HCT116 (cell line): Measurements from ENCODE around the gene INS. TPM values are rescaled to one million over a fixed set of nuclear protein-coding genes. Genes with fewer than 3 reads are reported as not detected.

ENCODE experiments used
- ATAC-seq: fragments of 200-7000 bp; cut with Tn5 transposase; 2 replicates; pipeline ENCODE4 v1.9.1; 2020; ENCODE audit warnings: mild to moderate bottlenecking, moderate library complexity
- BruUV-seq: library from RNA; stranded (reverse); fragments of 400-500 nt; replicated peaks from 2 replicates; lab custom pipeline; 2021; lab: Mats Ljungman, UMichigan
- CTCF ChIA-PET: fragments of 300-600 bp; sonication (Branson Sonifier 250); formaldehyde crosslinking; loops from one replicate; lab custom pipeline; 2021; ENCODE audit warnings: antibody characterized with exemption; lab: Charles Lee
- POLR2A ChIA-PET: fragments of 300-600, 350-600 bp; sonication (Branson Sonifier 250); formaldehyde crosslinking; loops from one replicate; lab custom pipeline; 2021; ENCODE audit warnings: antibody characterized with exemption; lab: Charles Lee
- RAD21 ChIA-PET, 2 experiments: fragments of 300-600 bp; sonication (Branson Sonifier 250); formaldehyde crosslinking; loops; one replicate each; lab custom pipeline; 2023; ENCODE audit warnings: low total read pairs in 2 of 2; ENCODE audit not compliant: uncharacterized antibody in 2 of 2, unreplicated experiment in 2 of 2, low non-redundant PET in 1 of 2; lab: Charles Lee
- DNase-seq: peaks from one replicate; pipeline ENCODE4 v3.0.0-alpha.2; 2010; ENCODE audit warnings: low read depth, low spot score
- H2AFZ ChIP-seq: fragments of 200-600 bp; shearing (Covaris generic), sonication (generic); 2 replicates; pipeline ENCODE4 v1.6.1; 2017; ENCODE audit warnings: low read depth, mixed run types, mixed read lengths, antibody characterized with exemption, low read length; ENCODE audit not compliant: poor library complexity, severe bottlenecking
- H3K27ac ChIP-seq: 2 replicates; pipeline ENCODE4 v1.5.1; 2012; ENCODE audit warnings: low read depth, low read length
- H3K27me3 ChIP-seq: fragments of 200-600 bp; sonication (generic); 2 replicates; pipeline ENCODE4 v1.6.1; 2016; ENCODE audit warnings: mixed run types, low read length, mixed read lengths; ENCODE audit not compliant: insufficient read depth
- H3K36me3 ChIP-seq, 2 experiments: fragments of 200-500 bp in 1 of 2; fragments of 200-600 bp in 1 of 2; sonication (Bioruptor generic) in 1 of 2; sonication (generic) in 1 of 2; 2 replicates each; pipeline versions ENCODE4 v1.5.1 to v1.6.1; 2014 to 2016; ENCODE audit warnings: low read length in 2 of 2, inconsistent platforms in 1 of 2, mixed read lengths in 1 of 2, mixed run types in 1 of 2; ENCODE audit not compliant: insufficient read depth in 2 of 2, control insufficient read depth in 1 of 2
- H3K4me1 ChIP-seq, 2 experiments: fragments of 200-600 bp in 1 of 2; sonication (generic) in 1 of 2; 2 replicates each; pipeline versions ENCODE4 v1.5.1 to v1.6.1; 2012 to 2017; ENCODE audit warnings: low read length in 2 of 2, inconsistent platforms in 1 of 2, mild to moderate bottlenecking in 1 of 2, mixed read lengths in 1 of 2, mixed run types in 1 of 2, moderate library complexity in 1 of 2; ENCODE audit not compliant: insufficient read depth in 2 of 2, control insufficient read depth in 1 of 2
- H3K4me2 ChIP-seq: fragments of 200-600 bp; sonication (generic); 2 replicates; pipeline ENCODE4 v1.6.1; 2017; ENCODE audit warnings: mixed run types, low read length, mixed read lengths
- H3K4me3 ChIP-seq, 2 experiments: fragments of 200-600 bp in 1 of 2; sonication (generic) in 1 of 2; replicated peaks in 1 of 2; 2 replicates each; pipeline ENCODE4 v1.5.1; 2011 to 2016; ENCODE audit warnings: low read length in 2 of 2, control low read depth in 1 of 2, low read depth in 1 of 2, mild to moderate bottlenecking in 1 of 2, mixed read lengths in 1 of 2, mixed run types in 1 of 2
- H3K79me2 ChIP-seq: fragments of 200-600 bp; sonication (generic); 2 replicates; pipeline ENCODE4 v1.6.1; 2017; ENCODE audit warnings: mild to moderate bottlenecking, mixed run types, low read length, moderate library complexity, mixed read lengths; ENCODE audit not compliant: insufficient read depth
- H3K9ac ChIP-seq: fragments of 200-600 bp; sonication (generic); 2 replicates; pipeline ENCODE4 v1.6.1; 2016; ENCODE audit warnings: low read length, mixed read lengths
- H3K9me2 ChIP-seq: fragments of 200-600 bp; sonication (generic), shearing (Covaris generic); 2 replicates; pipeline ENCODE4 v1.6.1; 2017; ENCODE audit warnings: mixed run types, mild to moderate bottlenecking, moderate library complexity; ENCODE audit not compliant: insufficient read depth
- H3K9me3 ChIP-seq, 2 experiments: fragments of 200-500 bp in 1 of 2; fragments of 200-600 bp in 1 of 2; sonication (Bioruptor generic) in 1 of 2; sonication (generic) in 1 of 2; 2 replicates each; pipeline ENCODE4 v1.6.1; 2014 to 2017; ENCODE audit warnings: low read length in 2 of 2, mixed read lengths in 2 of 2, inconsistent platforms in 1 of 2, low read depth in 1 of 2, mild to moderate bottlenecking in 1 of 2, mixed run types in 1 of 2, moderate library complexity in 1 of 2; ENCODE audit not compliant: control insufficient read depth in 1 of 2, insufficient read depth in 1 of 2
- H4K20me1 ChIP-seq: fragments of 200-600 bp; sonication (generic), shearing (Covaris generic); 2 replicates; pipeline ENCODE4 v1.6.1; 2017; ENCODE audit warnings: mixed run types, mild to moderate bottlenecking, moderate library complexity; ENCODE audit not compliant: insufficient read depth
- ELF1 ChIP-seq: IDR thresholded peaks from 2 replicates; pipeline ENCODE4 v1.6.1; 2012; ENCODE audit warnings: low read depth, borderline replicate concordance
- EZH2 ChIP-seq: fragments of 200-600 bp; sonication (generic); IDR thresholded peaks from 2 replicates; pipeline ENCODE4 v1.6.1; 2017; ENCODE audit warnings: antibody characterized with exemption, mixed run types
- EZH2phosphoT487 ChIP-seq: fragments of 200-600 bp; IDR thresholded peaks from 2 replicates; pipeline ENCODE4 v1.6.1; 2018; ENCODE audit warnings: antibody characterized with exemption, borderline replicate concordance
- FOSL1 ChIP-seq: IDR thresholded peaks from 2 replicates; pipeline ENCODE4 v1.6.1; 2012; ENCODE audit warnings: low read depth
- JUND ChIP-seq: IDR thresholded peaks from 2 replicates; pipeline ENCODE4 v1.6.1; 2012
- MAX ChIP-seq: IDR thresholded peaks from 2 replicates; pipeline ENCODE4 v1.6.1; 2012
- POLR2A ChIP-seq: IDR thresholded peaks from 2 replicates; pipeline ENCODE4 v1.7.0; 2011; ENCODE audit warnings: borderline replicate concordance; ENCODE audit not compliant: insufficient read depth, insufficient read length; ENCODE audit errors: extremely low read depth
- RAD21 ChIP-seq: IDR thresholded peaks from 2 replicates; pipeline ENCODE4 v1.6.1; 2012; ENCODE audit warnings: low read depth, mild to moderate bottlenecking
- SP1 ChIP-seq: IDR thresholded peaks from 2 replicates; pipeline ENCODE4 v1.6.1; 2012; ENCODE audit warnings: low read depth
- SRF ChIP-seq: IDR thresholded peaks from 2 replicates; pipeline ENCODE4 v1.6.1; 2012; ENCODE audit warnings: low read depth
- YY1 ChIP-seq: IDR thresholded peaks from 2 replicates; pipeline ENCODE4 v1.6.1; 2011; ENCODE audit warnings: low read length, low read depth, moderate library complexity, mild to moderate bottlenecking; ENCODE audit not compliant: insufficient replicate concordance; ENCODE audit errors: extremely low read depth
- ZFX ChIP-seq: fragments of 450-650 bp; IDR thresholded peaks from 2 replicates; pipeline ENCODE4 v1.6.1; 2017
- ZNF274 ChIP-seq: fragments of 200-500 bp; sonication (Bioruptor generic); IDR thresholded peaks from 2 replicates; pipeline ENCODE4 v1.6.1; 2014; ENCODE audit warnings: mild to moderate bottlenecking, low read depth, low read length, inconsistent platforms
- intact Hi-C: fragments of 100-400 bp; cut with micrococcal nuclease; formaldehyde crosslinking; loops from 2 replicates; pipeline ENCODE4 v1.10.0; 2022
- total RNA-seq: library from RNA; stranded (reverse); gene quantifications from one replicate; pipeline ENCODE4 v1.2.1, GENCODE V29; 2021; ENCODE audit not compliant: unreplicated experiment
- TF ChIP-seq, protein P1 (sequence below), 3 experiments: fragments of 200-600 bp in 1 of 3; sonication (generic) in 1 of 3; IDR thresholded peaks in 2 of 3; conservative IDR thresholded peaks in 1 of 3; 2 replicates each; pipeline ENCODE4 v1.5.1; 2012 to 2017; ENCODE audit warnings: low read depth in 2 of 3, low read length in 2 of 3, antibody characterized with exemption in 1 of 3, borderline replicate concordance in 1 of 3, control low read depth in 1 of 3, mild to moderate bottlenecking in 1 of 3, mixed read lengths in 1 of 3, mixed run types in 1 of 3, moderate library complexity in 1 of 3; ENCODE audit not compliant: insufficient read depth in 1 of 3

Gene INS
- total RNA-seq, 1 experiment from 2014 or later = 0.44 TPM

DNA sequence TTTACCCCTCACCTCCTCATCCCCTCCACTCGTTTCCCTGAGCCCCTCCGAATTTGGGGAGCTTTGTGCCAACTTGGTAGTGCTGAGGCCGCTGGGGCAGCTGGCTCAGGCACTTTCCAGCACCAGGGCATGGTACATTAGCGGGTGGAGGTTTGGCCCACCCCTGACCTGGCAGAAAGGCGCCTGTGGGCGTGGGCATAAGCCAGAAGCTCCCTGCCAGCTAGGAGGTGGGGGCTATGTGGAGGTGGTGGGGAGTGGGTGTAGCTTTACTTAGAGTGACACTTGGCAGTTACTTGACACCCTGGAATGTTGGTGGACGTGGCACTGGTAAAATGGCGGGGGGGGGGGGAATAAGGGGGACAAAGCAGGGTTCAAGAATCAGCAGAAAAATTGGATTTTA lies 11.5 kb downstream of the INS start:
- Histone ChIP-seq H3K4me2 (no peak overlapping the region), H3K27me3 (no peaks in the 10 kb centered on the region; the same call in 1 of the 2 replicates), H3K4me1 (peaks cover 0 to 4% of the 10 kb centered on the region in 2 experiments; a peak in 1 of 4 replicates), H3K36me3 (no peaks in the 10 kb centered on the region), H4K20me1 (no peaks in the 10 kb centered on the region), H3K4me3 (no peak overlapping the region), H3K79me2 (no peaks in the 10 kb centered on the region), H2AFZ (no peak overlapping the region), H3K9ac (no peak overlapping the region), H3K9me2 (no peaks in the 10 kb centered on the region), H3K9me3 (no peaks in the 10 kb centered on the region), H3K27ac (no peak overlapping the region)
- BruUV-seq = no TSS peak
- DNase-seq = no peak
- ChIA-PET POLR2A (interaction anchor here (1.0 to 2.9 kb wide), 3 partner anchors 13 to 267 kb away, joined by 3 to 14 read pairs (median 3); no protein-coding TSS in a partner anchor), CTCF (interaction anchor here (0.6 to 11.5 kb wide), 15 partner anchors 7 to 496 kb away, joined by 3 to 351 read pairs (median 27); partner anchors contain the start of genes MRPL23 and SYT8), RAD21 (interaction anchor here (0.9 to 4.5 kb wide), 4 partner anchors 111 to 497 kb away, joined by 5 to 55 read pairs (median 38); no protein-coding TSS in a partner anchor)
- no peak for ATAC-seq
- TF ChIP-seq SRF (no peak), FOSL1 (no peak), MAX (no peak), POLR2A (no peak), SP1 (no peak), ELF1 (no peak), YY1 (no peak), ZFX (no peak), JUND (no peak), RAD21 (no peak), EZH2 (no peak), EZH2phosphoT487 (no peak), ZNF274 (no peak)
- TF ChIP-seq, protein P1, sequence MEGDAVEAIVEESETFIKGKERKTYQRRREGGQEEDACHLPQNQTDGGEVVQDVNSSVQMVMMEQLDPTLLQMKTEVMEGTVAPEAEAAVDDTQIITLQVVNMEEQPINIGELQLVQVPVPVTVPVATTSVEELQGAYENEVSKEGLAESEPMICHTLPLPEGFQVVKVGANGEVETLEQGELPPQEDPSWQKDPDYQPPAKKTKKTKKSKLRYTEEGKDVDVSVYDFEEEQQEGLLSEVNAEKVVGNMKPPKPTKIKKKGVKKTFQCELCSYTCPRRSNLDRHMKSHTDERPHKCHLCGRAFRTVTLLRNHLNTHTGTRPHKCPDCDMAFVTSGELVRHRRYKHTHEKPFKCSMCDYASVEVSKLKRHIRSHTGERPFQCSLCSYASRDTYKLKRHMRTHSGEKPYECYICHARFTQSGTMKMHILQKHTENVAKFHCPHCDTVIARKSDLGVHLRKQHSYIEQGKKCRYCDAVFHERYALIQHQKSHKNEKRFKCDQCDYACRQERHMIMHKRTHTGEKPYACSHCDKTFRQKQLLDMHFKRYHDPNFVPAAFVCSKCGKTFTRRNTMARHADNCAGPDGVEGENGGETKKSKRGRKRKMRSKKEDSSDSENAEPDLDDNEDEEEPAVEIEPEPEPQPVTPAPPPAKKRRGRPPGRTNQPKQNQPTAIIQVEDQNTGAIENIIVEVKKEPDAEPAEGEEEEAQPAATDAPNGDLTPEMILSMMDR (IDR thresholded peaks at IDR 0.05 in 2 of 3, conservative IDR thresholded peaks at IDR 0.05 in 1 of 3; ENCODE audit: borderline replicate concordance in 1 of 3, insufficient read depth in 1 of 3, low read depth in 2 of 3, low read length in 2 of 3) = no peak
- intact Hi-C loops = no loop called here
